ENCODE measurements around the gene TMEFF2. TPM values are rescaled to one million over a fixed set of nuclear protein-coding genes. Genes with fewer than 3 reads are reported as not detected.

The TMEFF2 gene
- total and polyA plus RNA-seq, 2 experiments from 2014 or later, result 0.13 TPM; not detected in 1

DNA sequence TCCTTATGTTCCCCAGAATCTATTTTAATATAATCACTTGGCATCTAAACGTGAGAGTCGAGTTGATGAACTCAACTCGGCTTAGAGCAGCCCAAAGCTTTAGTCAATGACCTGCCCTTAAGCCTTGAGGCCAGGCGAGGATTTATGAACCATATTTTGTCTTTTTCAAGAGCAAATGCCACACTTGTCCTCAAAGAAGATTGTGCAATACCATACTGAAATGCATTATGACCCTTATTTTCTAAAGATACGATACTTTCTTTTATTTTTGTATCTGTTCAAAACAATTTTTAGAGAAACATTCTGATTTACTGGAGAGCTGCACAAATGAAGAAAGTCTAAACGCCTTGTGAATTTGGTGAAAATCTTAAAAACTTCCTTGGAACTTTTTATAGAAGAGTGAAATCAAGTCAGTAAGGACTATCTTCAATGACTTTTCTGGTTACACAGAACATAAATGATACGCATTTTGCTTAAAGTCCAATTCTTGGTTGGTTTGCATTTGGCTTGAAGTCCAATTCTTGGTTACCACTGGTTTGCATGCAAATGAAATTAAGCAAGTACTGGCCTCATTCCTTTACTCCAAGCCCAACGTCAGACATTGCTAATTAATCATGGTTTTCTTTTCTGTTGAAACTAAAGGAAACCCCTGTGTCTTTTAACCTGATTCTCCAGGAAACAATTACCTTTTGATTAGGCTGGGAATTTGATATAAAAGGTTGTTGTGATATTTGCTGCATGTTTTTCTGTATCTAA is 242.0 kb downstream of the TMEFF2 start:
- no peak overlapping the region for H2AFZ ChIP-seq
- no peak overlapping the region for H3K4me2 ChIP-seq (ENCODE audit: unreplicated experiment)
- no peak overlapping the region for H3K4me3 ChIP-seq
- H3K4me1 ChIP-seq (ENCODE audit: insufficient read depth), result peaks cover 10% of the 10 kb centered on the region
- no peak overlapping the region for H3K9ac ChIP-seq
- in situ Hi-C loops (cut with MboI), result no loop called here
- H3K79me2 ChIP-seq (ENCODE audit: insufficient read depth), result no peaks in the 10 kb centered on the region
- H3K36me3 ChIP-seq (ENCODE audit: low read depth), result no peaks in the 10 kb centered on the region
- no peak overlapping the region for H3K27ac ChIP-seq
- no peaks in the 10 kb centered on the region for H3F3A ChIP-seq (ENCODE audit: insufficient read depth)
- H4K20me1 ChIP-seq (ENCODE audit: insufficient read depth), result no peaks in the 10 kb centered on the region
- no peak for DNase-seq
- no peaks in the 10 kb centered on the region for H3K9me2 ChIP-seq (ENCODE audit: insufficient read depth)
- H3K9me3 ChIP-seq (ENCODE audit: low read depth), result no peaks in the 10 kb centered on the region
- H3K27me3 ChIP-seq (replicated peaks; ENCODE audit: insufficient read depth), result no peaks in the 10 kb centered on the region
- WGBS, 2 experiments (ENCODE audit: low coverage in 1 of 2, low lambda C conversion rate in 2 of 2, missing lambda C conversion rate in 2 of 2), result 76 to 84% methylated on average over 8 of the region's 8 CpGs
- TF ChIP-seq EZH2 (IDR thresholded peaks at IDR 0.05; ENCODE audit: insufficient read depth, poor library complexity, severe bottlenecking) (no peak), EZH2phosphoT487 (IDR thresholded peaks at IDR 0.05; ENCODE audit: insufficient read depth, low read depth) (no peak)

DNA sequence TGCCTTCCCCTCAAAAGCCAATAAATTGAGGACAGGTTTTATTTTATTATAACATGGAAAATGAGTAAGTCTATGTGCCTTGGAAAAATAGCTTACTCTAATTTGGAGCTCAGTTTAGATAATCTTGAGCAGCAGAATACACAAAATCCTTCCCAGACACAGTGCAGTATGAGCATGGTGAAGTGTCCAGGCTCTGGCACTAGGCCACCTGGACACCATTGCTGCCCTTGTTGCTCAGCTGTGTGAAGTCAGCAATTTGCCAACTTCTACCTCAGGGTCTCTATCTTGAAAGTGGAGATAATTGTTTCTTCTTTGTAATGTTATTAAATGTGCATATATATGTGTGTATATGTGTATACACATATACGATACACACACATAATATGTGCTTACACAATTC is 242.9 kb downstream of the TMEFF2 start:
- Histone ChIP-seq H3K9ac (no peak overlapping the region), H3K36me3 (ENCODE audit: low read depth) (no peaks in the 10 kb centered on the region), H3K27me3 (replicated peaks; ENCODE audit: insufficient read depth) (no peaks in the 10 kb centered on the region), H3K27ac (no peak overlapping the region), H2AFZ (no peak overlapping the region), H3K79me2 (ENCODE audit: insufficient read depth) (no peaks in the 10 kb centered on the region), H3F3A (ENCODE audit: insufficient read depth) (no peaks in the 10 kb centered on the region), H3K4me1 (ENCODE audit: insufficient read depth) (peaks cover 10% of the 10 kb centered on the region), H3K4me3 (no peak overlapping the region), H3K9me3 (ENCODE audit: low read depth) (no peaks in the 10 kb centered on the region), H3K9me2 (ENCODE audit: insufficient read depth) (no peaks in the 10 kb centered on the region), H4K20me1 (ENCODE audit: insufficient read depth) (no peaks in the 10 kb centered on the region), H3K4me2 (ENCODE audit: unreplicated experiment) (no peak overlapping the region)
- WGBS, 2 experiments (ENCODE audit: low coverage in 1 of 2, low lambda C conversion rate in 2 of 2, missing lambda C conversion rate in 2 of 2), result 100% methylated on average over 1 of the region's 1 CpG
- DNase-seq, result no peak
- in situ Hi-C loops (cut with MboI), result no loop called here
- TF ChIP-seq EZH2phosphoT487 (IDR thresholded peaks at IDR 0.05; ENCODE audit: insufficient read depth, low read depth) (no peak), EZH2 (IDR thresholded peaks at IDR 0.05; ENCODE audit: insufficient read depth, poor library complexity, severe bottlenecking) (no peak)

DNA sequence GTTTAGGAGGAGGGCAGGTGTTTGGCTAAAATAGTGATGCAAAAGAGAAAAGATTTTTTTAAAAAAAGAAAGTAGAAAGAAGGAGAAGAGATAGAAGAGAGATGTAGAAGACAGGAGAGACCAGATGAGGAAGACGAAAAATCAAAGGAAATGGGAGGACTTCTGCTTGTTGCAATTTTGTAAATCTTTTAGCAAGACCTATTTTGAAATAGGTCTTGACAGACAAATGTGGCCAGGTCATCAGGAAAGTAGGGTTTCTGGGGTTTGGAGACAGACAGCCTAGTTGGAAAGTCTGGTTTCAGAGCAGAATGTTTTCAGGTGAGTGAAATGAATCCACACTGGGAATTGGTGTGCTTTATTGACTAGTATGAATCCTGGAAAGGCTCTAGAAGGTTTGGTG is 243.4 kb downstream of the TMEFF2 start:
- H3K27ac ChIP-seq, result no peak overlapping the region
- no peak overlapping the region for H3K4me2 ChIP-seq (ENCODE audit: unreplicated experiment)
- no peaks in the 10 kb centered on the region for H4K20me1 ChIP-seq (ENCODE audit: insufficient read depth)
- no peak for TF ChIP-seq EZH2phosphoT487 (IDR thresholded peaks at IDR 0.05; ENCODE audit: insufficient read depth, low read depth)
- no peak for TF ChIP-seq EZH2 (IDR thresholded peaks at IDR 0.05; ENCODE audit: insufficient read depth, poor library complexity, severe bottlenecking)
- no peaks in the 10 kb centered on the region for H3F3A ChIP-seq (ENCODE audit: insufficient read depth)
- H3K4me3 ChIP-seq, result no peak overlapping the region
- DNase-seq, result no peak
- no peaks in the 10 kb centered on the region for H3K79me2 ChIP-seq (ENCODE audit: insufficient read depth)
- H3K27me3 ChIP-seq (replicated peaks; ENCODE audit: insufficient read depth), result no peaks in the 10 kb centered on the region
- in situ Hi-C loops (cut with MboI), result no loop called here
- H3K9ac ChIP-seq, result no peak overlapping the region
- H3K4me1 ChIP-seq (ENCODE audit: insufficient read depth), result peaks cover 10% of the 10 kb centered on the region
- no peaks in the 10 kb centered on the region for H3K9me2 ChIP-seq (ENCODE audit: insufficient read depth)
- no peak overlapping the region for H2AFZ ChIP-seq
- H3K9me3 ChIP-seq (ENCODE audit: low read depth), result no peaks in the 10 kb centered on the region
- no peaks in the 10 kb centered on the region for H3K36me3 ChIP-seq (ENCODE audit: low read depth)
- 86 to 92% methylated on average over 1 of the region's 1 CpG for WGBS, 2 experiments (ENCODE audit: low coverage in 1 of 2, low lambda C conversion rate in 2 of 2, missing lambda C conversion rate in 2 of 2)

DNA sequence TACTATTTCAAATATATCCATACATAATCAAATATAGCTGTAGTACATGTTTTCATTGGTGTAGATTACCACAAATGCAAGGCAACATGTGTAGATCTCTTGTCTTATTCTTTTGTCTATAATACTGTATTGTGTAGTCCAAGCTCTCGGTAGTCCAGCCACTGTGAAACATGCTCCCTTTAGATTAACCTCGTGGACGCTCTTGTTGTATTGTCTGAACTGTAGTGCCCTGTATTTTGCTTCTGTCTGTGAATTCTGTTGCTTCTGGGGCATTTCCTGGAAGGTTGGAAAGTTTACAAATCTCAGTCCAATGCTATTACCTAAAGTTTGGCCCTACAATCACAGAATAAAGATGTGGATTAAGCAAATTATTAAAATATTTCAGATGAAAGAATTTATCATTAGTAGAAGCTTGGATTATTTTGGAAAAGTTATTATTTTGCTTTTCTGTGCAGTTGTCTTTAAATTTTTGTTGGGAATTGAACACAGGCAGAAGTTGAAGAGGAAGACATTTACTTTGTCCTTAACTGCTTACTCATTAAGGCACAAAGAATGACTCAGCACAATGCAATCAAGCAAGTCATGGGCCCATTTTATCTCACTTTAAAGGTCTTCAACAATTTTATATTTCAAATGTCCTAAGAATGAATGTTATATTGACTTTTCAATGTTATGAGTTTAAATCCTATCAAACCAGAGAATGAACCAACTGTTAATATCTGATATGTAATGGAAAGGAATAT is 244.4 kb downstream of the TMEFF2 start:
- H3K27ac ChIP-seq, result peak overlapping the region; percentile 13
- peak overlapping the region; percentile 62 for H2AFZ ChIP-seq
- H3K27me3 ChIP-seq (replicated peaks; ENCODE audit: insufficient read depth), result no peaks in the 10 kb centered on the region
- H3K9ac ChIP-seq, result no peak overlapping the region
- no peaks in the 10 kb centered on the region for H3K79me2 ChIP-seq (ENCODE audit: insufficient read depth)
- no peaks in the 10 kb centered on the region for H4K20me1 ChIP-seq (ENCODE audit: insufficient read depth)
- TF ChIP-seq EZH2phosphoT487 (IDR thresholded peaks at IDR 0.05; ENCODE audit: insufficient read depth, low read depth), result no peak
- TF ChIP-seq EZH2 (IDR thresholded peaks at IDR 0.05; ENCODE audit: insufficient read depth, poor library complexity, severe bottlenecking), result no peak
- H3K4me3 ChIP-seq, result no peak overlapping the region
- no peaks in the 10 kb centered on the region for H3K9me2 ChIP-seq (ENCODE audit: insufficient read depth)
- H3K9me3 ChIP-seq (ENCODE audit: low read depth), result no peaks in the 10 kb centered on the region
- peak; percentile 77 for DNase-seq
- WGBS, 2 experiments (ENCODE audit: low coverage in 1 of 2, low lambda C conversion rate in 2 of 2, missing lambda C conversion rate in 2 of 2), result 94 to 100% methylated on average over 3 of the region's 3 CpGs
- H3K4me2 ChIP-seq (ENCODE audit: unreplicated experiment), result peak overlapping the region; percentile 16
- H3K4me1 ChIP-seq (ENCODE audit: insufficient read depth), result peaks cover 10% of the 10 kb centered on the region
- H3K36me3 ChIP-seq (ENCODE audit: low read depth), result no peaks in the 10 kb centered on the region
- in situ Hi-C loops (cut with MboI), result no loop called here
- no peaks in the 10 kb centered on the region for H3F3A ChIP-seq (ENCODE audit: insufficient read depth)

Measured in GM23248 (cell line).